HCT116 (cell line): ENCODE results near the gene ATP4A.

Experiments
- CTCF ChIP-seq, 3 experiments: fragments of 200-600 bp in 1 of 3; sonication (generic) in 1 of 3; IDR thresholded peaks in 2 of 3; conservative IDR thresholded peaks in 1 of 3; 2 replicates each; pipeline ENCODE4 v1.5.1; 2012 to 2017; ENCODE audit warnings: low read depth in 2 of 3, low read length in 2 of 3, antibody characterized with exemption in 1 of 3, borderline replicate concordance in 1 of 3, control low read depth in 1 of 3, mild to moderate bottlenecking in 1 of 3, mixed read lengths in 1 of 3, mixed run types in 1 of 3, moderate library complexity in 1 of 3; ENCODE audit not compliant: insufficient read depth in 1 of 3
- EZH2 ChIP-seq: fragments of 200-600 bp; sonication (generic); IDR thresholded peaks from 2 replicates; pipeline ENCODE4 v1.6.1; 2017; ENCODE audit warnings: antibody characterized with exemption, mixed run types
- MAX ChIP-seq: IDR thresholded peaks from 2 replicates; pipeline ENCODE4 v1.6.1; 2012
- POLR2A ChIP-seq: IDR thresholded peaks from 2 replicates; pipeline ENCODE4 v1.7.0; 2011; ENCODE audit warnings: borderline replicate concordance; ENCODE audit not compliant: insufficient read depth, insufficient read length; ENCODE audit errors: extremely low read depth
- POLR2AphosphoS5 ChIP-seq: IDR thresholded peaks from 2 replicates; pipeline ENCODE4 v1.6.1; 2011; ENCODE audit warnings: mild to moderate bottlenecking, low read depth, low read length, moderate library complexity

GRCh38 chr19:35590875-35591274 lies 27.4 kb upstream of the ATP4A start:
- TF ChIP-seq EZH2 (no peak), MAX (no peak), CTCF (IDR thresholded peaks at IDR 0.05 in 2 of 3, conservative IDR thresholded peaks at IDR 0.05 in 1 of 3; ENCODE audit: borderline replicate concordance in 1 of 3, insufficient read depth in 1 of 3, low read depth in 2 of 3, low read length in 2 of 3) (no peak), POLR2A (no peak), POLR2AphosphoS5 (no peak)
